Testis (tissue), 2 donors: ENCODE measurements around the gene CC2D1A.

ENCODE experiments used
- POLR2A ChIP-seq: fragments of 450-650 bp; IDR thresholded peaks from one replicate; pipeline ENCODE4 v1.6.1; 2017; ENCODE audit warnings: antibody characterized with exemption, mild to moderate bottlenecking, moderate library complexity
- TF ChIP-seq, protein P1 (sequence below), 3 experiments: fragments of 450-650 bp in 2 of 3; fragments of 200-600 bp in 1 of 3; sonication (generic) in 1 of 3; IDR thresholded peaks; one replicate each; pipeline ENCODE4 v1.5.1; 2016 to 2019; ENCODE audit warnings: antibody characterized with exemption in 3 of 3, mild to moderate bottlenecking in 2 of 3, moderate library complexity in 1 of 3

DNA sequence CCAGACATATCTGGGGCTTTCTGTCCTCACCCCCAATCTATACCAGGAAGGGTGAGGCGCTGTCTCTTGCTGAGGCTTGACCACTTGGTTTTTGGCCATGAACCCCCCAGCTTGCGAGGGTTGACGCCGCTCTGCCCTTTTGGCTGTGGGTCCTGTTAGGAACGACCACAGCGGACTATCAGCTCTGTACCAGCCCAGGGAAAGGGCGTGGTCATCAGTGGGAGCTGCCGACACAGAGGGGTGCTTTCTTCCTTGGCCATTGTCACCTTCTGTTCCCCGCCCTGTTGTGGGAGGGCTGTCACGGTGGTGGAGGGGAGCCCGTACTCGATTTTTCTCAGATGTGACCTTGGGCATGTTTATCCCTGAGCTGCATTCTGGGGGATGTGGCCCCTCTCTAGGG, 52.0 kb downstream of the CC2D1A start:
- TF ChIP-seq, protein P1, sequence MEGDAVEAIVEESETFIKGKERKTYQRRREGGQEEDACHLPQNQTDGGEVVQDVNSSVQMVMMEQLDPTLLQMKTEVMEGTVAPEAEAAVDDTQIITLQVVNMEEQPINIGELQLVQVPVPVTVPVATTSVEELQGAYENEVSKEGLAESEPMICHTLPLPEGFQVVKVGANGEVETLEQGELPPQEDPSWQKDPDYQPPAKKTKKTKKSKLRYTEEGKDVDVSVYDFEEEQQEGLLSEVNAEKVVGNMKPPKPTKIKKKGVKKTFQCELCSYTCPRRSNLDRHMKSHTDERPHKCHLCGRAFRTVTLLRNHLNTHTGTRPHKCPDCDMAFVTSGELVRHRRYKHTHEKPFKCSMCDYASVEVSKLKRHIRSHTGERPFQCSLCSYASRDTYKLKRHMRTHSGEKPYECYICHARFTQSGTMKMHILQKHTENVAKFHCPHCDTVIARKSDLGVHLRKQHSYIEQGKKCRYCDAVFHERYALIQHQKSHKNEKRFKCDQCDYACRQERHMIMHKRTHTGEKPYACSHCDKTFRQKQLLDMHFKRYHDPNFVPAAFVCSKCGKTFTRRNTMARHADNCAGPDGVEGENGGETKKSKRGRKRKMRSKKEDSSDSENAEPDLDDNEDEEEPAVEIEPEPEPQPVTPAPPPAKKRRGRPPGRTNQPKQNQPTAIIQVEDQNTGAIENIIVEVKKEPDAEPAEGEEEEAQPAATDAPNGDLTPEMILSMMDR (IDR thresholded peaks at IDR 0.05) = no peak
- no peak for TF ChIP-seq POLR2A
